Esophagus squamous epithelium (tissue), 4 donors: ENCODE data around the gene ERC1.

Source experiments
- POLR2A ChIP-seq, 4 donors: fragments of 450-650 bp; IDR thresholded peaks; one replicate each; pipeline ENCODE4 v1.6.1; 2017; ENCODE audit warnings: antibody characterized with exemption in 4 of 4, mild to moderate bottlenecking in 4 of 4, moderate library complexity in 3 of 4
- TF ChIP-seq, protein P1 (sequence below), 6 experiments: fragments of 450-650 bp in 4 of 6; fragments of 200-600 bp in 2 of 6; sonication (generic) in 2 of 6; IDR thresholded peaks; one replicate each; pipeline ENCODE4 v1.5.1; 2016 to 2019; ENCODE audit warnings: antibody characterized with exemption in 6 of 6, mild to moderate bottlenecking in 4 of 6, moderate library complexity in 4 of 6

DNA sequence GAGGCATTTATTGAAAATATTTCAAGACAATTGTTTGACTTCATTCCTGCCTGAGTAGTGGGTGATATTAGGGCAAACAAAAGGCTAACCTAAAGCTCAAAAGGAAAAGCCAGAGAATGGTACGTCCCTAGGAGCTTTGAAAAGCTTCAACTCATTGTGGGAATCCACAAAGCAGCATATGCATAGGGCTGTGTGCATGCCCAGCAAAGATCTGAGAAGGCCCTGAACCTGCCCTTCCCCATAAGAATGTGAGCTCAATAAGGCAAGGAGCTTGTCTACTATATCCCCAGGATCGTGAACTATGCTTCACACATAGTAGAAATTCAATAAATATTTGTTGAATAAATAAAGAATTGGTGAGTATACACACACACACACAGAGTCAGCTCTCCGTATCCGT, 22.5 kb upstream of the ERC1 start:
- TF ChIP-seq, protein P1, sequence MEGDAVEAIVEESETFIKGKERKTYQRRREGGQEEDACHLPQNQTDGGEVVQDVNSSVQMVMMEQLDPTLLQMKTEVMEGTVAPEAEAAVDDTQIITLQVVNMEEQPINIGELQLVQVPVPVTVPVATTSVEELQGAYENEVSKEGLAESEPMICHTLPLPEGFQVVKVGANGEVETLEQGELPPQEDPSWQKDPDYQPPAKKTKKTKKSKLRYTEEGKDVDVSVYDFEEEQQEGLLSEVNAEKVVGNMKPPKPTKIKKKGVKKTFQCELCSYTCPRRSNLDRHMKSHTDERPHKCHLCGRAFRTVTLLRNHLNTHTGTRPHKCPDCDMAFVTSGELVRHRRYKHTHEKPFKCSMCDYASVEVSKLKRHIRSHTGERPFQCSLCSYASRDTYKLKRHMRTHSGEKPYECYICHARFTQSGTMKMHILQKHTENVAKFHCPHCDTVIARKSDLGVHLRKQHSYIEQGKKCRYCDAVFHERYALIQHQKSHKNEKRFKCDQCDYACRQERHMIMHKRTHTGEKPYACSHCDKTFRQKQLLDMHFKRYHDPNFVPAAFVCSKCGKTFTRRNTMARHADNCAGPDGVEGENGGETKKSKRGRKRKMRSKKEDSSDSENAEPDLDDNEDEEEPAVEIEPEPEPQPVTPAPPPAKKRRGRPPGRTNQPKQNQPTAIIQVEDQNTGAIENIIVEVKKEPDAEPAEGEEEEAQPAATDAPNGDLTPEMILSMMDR (IDR thresholded peaks at IDR 0.05), result no peak
- no peak for TF ChIP-seq POLR2A (IDR thresholded peaks at IDR 0.05)
